Effector memory CD8-positive, alpha-beta T cell (primary cell): Measurements from ENCODE around the gene ELL3.
A peak's percentile ranks its signal among the peaks of the same experiment; 100 is the strongest.
"Not testable (repeated sequence)": the region's sequence is repeated elsewhere in the genome, so short reads cannot be mapped to it uniquely, and the experiment has no call there.

ENCODE experiments used
- ATAC-seq: fragments of 150-1000 bp; cut with Tn5 transposase; replicated peaks from 2 replicates; pipeline ENCODE4 v1.10.0; 2021; ENCODE audit warnings: mild to moderate bottlenecking, moderate library complexity
- DNase-seq, 3 experiments: peaks; one replicate each; pipeline ENCODE4 v3.0.0; 2021
- H3K27ac Mint-ChIP-seq, 2 donors: one replicate each; pipeline ENCODE4 v1.8.0; 2022; ENCODE audit warnings: mild to moderate bottlenecking in 2 of 2, mixed read lengths in 2 of 2, moderate library complexity in 2 of 2
- H3K27me3 Mint-ChIP-seq, 2 donors: one replicate each; pipeline ENCODE4 v1.8.0; 2022; ENCODE audit warnings: mixed read lengths in 2 of 2
- H3K36me3 Mint-ChIP-seq: one replicate; pipeline ENCODE4 v1.8.0; 2022; ENCODE audit warnings: mild to moderate bottlenecking, moderate library complexity, mixed read lengths; ENCODE audit not compliant: insufficient read depth
- H3K4me1 Mint-ChIP-seq, 2 donors: one replicate each; pipeline ENCODE4 v1.8.0; 2022; ENCODE audit warnings: low read depth in 2 of 2, mixed read lengths in 2 of 2
- H3K4me3 Mint-ChIP-seq, 2 donors: one replicate each; pipeline ENCODE4 v1.8.0; 2022; ENCODE audit warnings: mild to moderate bottlenecking in 2 of 2, mixed read lengths in 2 of 2, moderate library complexity in 2 of 2
- H3K9me3 Mint-ChIP-seq, 2 donors: one replicate each; pipeline ENCODE4 v1.8.0; 2022; ENCODE audit warnings: mixed read lengths in 2 of 2
- total RNA-seq, 9 experiments: gene quantifications; one replicate each; lab custom pipeline; 2026; lab: John Stamatoyannopoulos, UW

The ELL3 gene
- total RNA-seq = 0 to 0.74 (median 0.06) reads per million in 9 experiments

GRCh38 chr15:43776718-43777266, at the start of gene ELL3:
Gene ELL3 (minus strand): TSS chr15:43776966. CDS start chr15:43776901, 65 bp downstream.
- DNase-seq (peak in 2 of 3 experiments; percentile 60 to 62), ATAC-seq (peak; percentile 77)
- no peaks in the 10 kb centered on the region for H3K9me3 Mint-ChIP-seq
- H3K27me3 Mint-ChIP-seq = no peaks in the 10 kb centered on the region
- H3K4me3 Mint-ChIP-seq = peak within 1 kb of the TSS; percentile 94 to 97
- peaks cover 10 to 19% of the 10 kb centered on the region in 2 donors for H3K4me1 Mint-ChIP-seq
- H3K36me3 Mint-ChIP-seq = peaks cover 51% of the 10 kb centered on the region
- H3K27ac Mint-ChIP-seq = peak within 1 kb of the TSS; percentile 90 to 93

- H3K36me3 Mint-ChIP-seq = peaks cover 19% of the 10 kb centered on the region
- peak overlapping the region; percentile 93 to 96 for H3K27ac Mint-ChIP-seq
- ATAC-seq (no peak), DNase-seq (no peak)
- no peaks in the 10 kb centered on the region for H3K9me3 Mint-ChIP-seq
- H3K4me3 Mint-ChIP-seq = peak overlapping the region; percentile 98 to 99
- H3K27me3 Mint-ChIP-seq = no peaks in the 10 kb centered on the region
- H3K4me1 Mint-ChIP-seq = peaks cover 31 to 51% of the 10 kb centered on the region in 2 donors
Measured at GRCh38 chr15:43826029-43826507, 49.3 kb upstream of the ELL3 start.

- not testable (repeated sequence) for DNase-seq, H3K27me3 Mint-ChIP-seq, H3K9me3 Mint-ChIP-seq, ATAC-seq
- Mint-ChIP-seq H3K27ac (peak overlapping the region in 1 of 2 donors; percentile 75), H3K36me3 (peaks cover 21% of the 10 kb centered on the region), H3K4me1 (peaks cover 31 to 51% of the 10 kb centered on the region in 2 donors), H3K4me3 (peak overlapping the region; percentile 98 to 99)
Measured at GRCh38 chr15:43825305-43825704, 48.5 kb upstream of the ELL3 start.

GRCh38 chr15:43824302-43825246, 47.8 kb upstream of the ELL3 start, which contains the start of gene MFAP1:
Gene MFAP1 (minus strand): TSS chr15:43824690. CDS start chr15:43824569, 121 bp downstream.
- Mint-ChIP-seq H3K27me3 (no peaks in the 10 kb centered on the region), H3K36me3 (peaks cover 21% of the 10 kb centered on the region), H3K27ac (peak within 1 kb of the TSS; percentile 96 to 99), H3K9me3 (no peaks in the 10 kb centered on the region), H3K4me1 (peaks cover 29 to 45% of the 10 kb centered on the region in 2 donors), H3K4me3 (peak within 1 kb of the TSS; percentile 98 to 99)
- ATAC-seq = peak; percentile 88
- peak; percentile 83 to 88 (median 85) for DNase-seq

GRCh38 chr15:43821505-43821904, 44.7 kb upstream of the ELL3 start:
- ATAC-seq = no peak
- peak overlapping the region; percentile 17 to 19 for H3K4me3 Mint-ChIP-seq
- H3K4me1 Mint-ChIP-seq = peaks cover 10 to 28% of the 10 kb centered on the region in 2 donors
- DNase-seq = no peak
- H3K27ac Mint-ChIP-seq = peak overlapping the region in 1 of 2 donors; percentile 36
- H3K9me3 Mint-ChIP-seq = no peaks in the 10 kb centered on the region
- peaks cover 30% of the 10 kb centered on the region for H3K36me3 Mint-ChIP-seq
- no peaks in the 10 kb centered on the region for H3K27me3 Mint-ChIP-seq

- DNase-seq, H3K27ac Mint-ChIP-seq, H3K27me3 Mint-ChIP-seq, H3K4me1 Mint-ChIP-seq, H3K9me3 Mint-ChIP-seq, H3K4me3 Mint-ChIP-seq, ATAC-seq: not testable (repeated sequence)
- H3K36me3 Mint-ChIP-seq = peaks cover 75% of the 10 kb centered on the region
Measured at GRCh38 chr15:43815064-43815463, 38.3 kb upstream of the ELL3 start.

GRCh38 chr15:43808960-43809678, 32.4 kb upstream of the ELL3 start:
- H3K4me3 Mint-ChIP-seq = no peak overlapping the region
- H3K36me3 Mint-ChIP-seq = peaks cover 87% of the 10 kb centered on the region
- H3K27me3 Mint-ChIP-seq = no peaks in the 10 kb centered on the region
- ATAC-seq (peak; percentile 51), DNase-seq (no peak)
- no peak overlapping the region for H3K27ac Mint-ChIP-seq
- H3K9me3 Mint-ChIP-seq = no peaks in the 10 kb centered on the region
- no peaks in the 10 kb centered on the region for H3K4me1 Mint-ChIP-seq

- peaks cover 87% of the 10 kb centered on the region for H3K36me3 Mint-ChIP-seq
- ATAC-seq = no peak
Measured at GRCh38 chr15:43808435-43808950, 31.7 kb upstream of the ELL3 start.

GRCh38 chr15:43802676-43803075, 25.9 kb upstream of the ELL3 start:
- H3K27ac Mint-ChIP-seq, H3K27me3 Mint-ChIP-seq, DNase-seq, H3K4me3 Mint-ChIP-seq, ATAC-seq, H3K9me3 Mint-ChIP-seq: not testable (repeated sequence)
- Mint-ChIP-seq H3K36me3 (peaks cover 70% of the 10 kb centered on the region), H3K4me1 (peaks cover 24 to 25% of the 10 kb centered on the region in 2 donors)

More at GRCh38 chr15:43808435-43808950, 31.7 kb upstream of the ELL3 start:
- Mint-ChIP-seq H3K4me1 (no peaks in the 10 kb centered on the region), H3K27me3 (no peaks in the 10 kb centered on the region), H3K27ac (no peak overlapping the region), H3K4me3 (no peak overlapping the region), H3K9me3 (no peaks in the 10 kb centered on the region)
- no peak for DNase-seq

GRCh38 chr15:43800286-43801141, 23.7 kb upstream of the ELL3 start, which contains the start of gene HYPK:
Gene HYPK (plus strand): TSS chr15:43800599. CDS start chr15:43800623, 24 bp downstream.
- peak within 1 kb of the TSS; percentile 93 to 96 for H3K27ac Mint-ChIP-seq
- H3K4me3 Mint-ChIP-seq = peak within 1 kb of the TSS; percentile 98 to 99
- ATAC-seq (peak; percentile 99), DNase-seq (peak; percentile 89 to 91 (median 91))
- H3K27me3 Mint-ChIP-seq = no peaks in the 10 kb centered on the region
- H3K9me3 Mint-ChIP-seq = no peaks in the 10 kb centered on the region
- peaks cover 32 to 40% of the 10 kb centered on the region in 2 donors for H3K4me1 Mint-ChIP-seq
- peaks cover 71% of the 10 kb centered on the region for H3K36me3 Mint-ChIP-seq

- Mint-ChIP-seq H3K27me3 (no peaks in the 10 kb centered on the region), H3K36me3 (peaks cover 70% of the 10 kb centered on the region), H3K9me3 (no peaks in the 10 kb centered on the region), H3K4me1 (peaks cover 37 to 46% of the 10 kb centered on the region in 2 donors), H3K27ac (peak within 1 kb of the TSS; percentile 93 to 96), H3K4me3 (peak within 1 kb of the TSS; percentile 98 to 99)
- no peak for DNase-seq
- ATAC-seq = no peak
Measured at GRCh38 chr15:43799945-43800285, 23.1 kb upstream of the ELL3 start, which contains the start of gene SERINC4. Gene SERINC4 (minus strand): TSS chr15:43800220. CDS start chr15:43799986, 234 bp downstream.
